Keratinocyte (primary cell): ENCODE results near the gene TUNAR. TPM values are rescaled to one million over a fixed set of nuclear protein-coding genes. Genes with fewer than 3 reads are reported as not detected.

Source experiments
- DNase-seq: peaks from one replicate; pipeline ENCODE4 v3.0.0-alpha.2; 2011; ENCODE audit warnings: low read depth, missing footprints, low spot score
- FAIRE-seq: peaks from 2 replicates; lab custom pipeline; 2011; peaks lifted over from hg19 to GRCh38; lab: Jason Lieb, UNC
- H2AFZ ChIP-seq: 2 replicates; pipeline ENCODE4 v1.6.0; 2012; ENCODE audit warnings: low read length, control low read depth, inconsistent platforms; ENCODE audit not compliant: control insufficient read depth
- H3K27ac ChIP-seq: 2 replicates; pipeline ENCODE4 v1.5.1; 2011; ENCODE audit warnings: low read length; ENCODE audit not compliant: control insufficient read depth, insufficient read depth
- H3K27me3 ChIP-seq: 3 replicates; pipeline ENCODE4 v1.6.0; 2011; ENCODE audit warnings: low read length; ENCODE audit not compliant: control insufficient read depth, insufficient read depth; ENCODE audit errors: extremely low read depth
- H3K36me3 ChIP-seq, 2 experiments: 2 replicates in 1 of 2; 3 replicates in 1 of 2; pipeline ENCODE4 v1.5.1; 2011; ENCODE audit warnings: low read length in 2 of 2, mild to moderate bottlenecking in 1 of 2; ENCODE audit not compliant: control insufficient read depth in 2 of 2, insufficient read depth in 2 of 2; ENCODE audit errors: extremely low read depth in 1 of 2
- H3K4me1 ChIP-seq: 3 replicates; pipeline ENCODE4 v1.5.1; 2011; ENCODE audit warnings: low read length; ENCODE audit not compliant: control insufficient read depth, insufficient read depth; ENCODE audit errors: extremely low read depth
- H3K4me2 ChIP-seq: 3 replicates; pipeline ENCODE4 v1.6.0; 2011; ENCODE audit warnings: low read depth, low read length; ENCODE audit not compliant: control insufficient read depth, insufficient read depth; ENCODE audit errors: extremely low read depth
- H3K4me3 ChIP-seq, 3 experiments: fragments of 200-600 bp in 1 of 3; sonication (generic) in 1 of 3; 2 replicates in 2 of 3; 3 replicates in 1 of 3; pipeline ENCODE4 v1.5.1; 2011 to 2016; ENCODE audit warnings: low read length in 3 of 3, mild to moderate bottlenecking in 3 of 3, control low read depth in 2 of 3, inconsistent platforms in 1 of 3, low read depth in 1 of 3, mixed read lengths in 1 of 3, mixed run types in 1 of 3, moderate library complexity in 1 of 3; ENCODE audit not compliant: control insufficient read depth in 2 of 3, insufficient read depth in 2 of 3; ENCODE audit errors: extremely low read depth in 1 of 3
- H3K79me2 ChIP-seq: 2 replicates; pipeline ENCODE4 v1.6.0; 2012; ENCODE audit warnings: low read length; ENCODE audit not compliant: control insufficient read depth, insufficient read depth
- H3K9ac ChIP-seq: 3 replicates; pipeline ENCODE4 v1.6.0; 2011; ENCODE audit warnings: low read length; ENCODE audit not compliant: control insufficient read depth, insufficient read depth; ENCODE audit errors: extremely low read depth
- H3K9me1 ChIP-seq: 3 replicates; pipeline ENCODE4 v1.6.0; 2011; ENCODE audit warnings: low read length; ENCODE audit not compliant: control insufficient read depth, insufficient read depth; ENCODE audit errors: extremely low read depth
- H3K9me3 ChIP-seq: 2 replicates; pipeline ENCODE4 v1.5.1; 2012; ENCODE audit warnings: low read depth, low read length; ENCODE audit not compliant: control insufficient read depth
- H4K20me1 ChIP-seq: 3 replicates; pipeline ENCODE4 v1.6.0; 2011; ENCODE audit warnings: low read length; ENCODE audit not compliant: control insufficient read depth, insufficient read depth; ENCODE audit errors: extremely low read depth
- EZH2 ChIP-seq: IDR thresholded peaks from one replicate; pipeline ENCODE4 v1.6.1; 2012; ENCODE audit warnings: inconsistent platforms, mild to moderate bottlenecking, low read length, moderate library complexity
- dilution Hi-C: fragments of 300-500 bp; cut with MboI; formaldehyde crosslinking; loops from one replicate; pipeline ENCODE4 v1.7.0; 2020; ENCODE audit warnings: low sequenced_read_pairs; ENCODE audit not compliant: extremely low pct_ligation_motif_present
- polyA plus RNA-seq, 5 experiments: library from polyadenylated mRNA; depleted of rRNA in 3 of 5; stranded (reverse) in 3 of 5; stranded (forward) in 1 of 5; unstranded in 1 of 5; fragments of >200 nt; gene quantifications; 1 replicate in 1 of 5; 2 replicates in 3 of 5; 3 replicates in 1 of 5; pipeline versions ENCODE4 v1.2.1 to v1.2.3, GENCODE V29; 2011 to 2012; ENCODE audit warnings: missing spikeins in 2 of 5, low read depth in 1 of 5, low replicate concordance in 1 of 5
- TF ChIP-seq, protein P1 (sequence below), 3 experiments: IDR thresholded peaks in 1 of 3; conservative IDR thresholded peaks in 1 of 3; optimal IDR thresholded peaks in 1 of 3; 2 replicates in 2 of 3; 3 replicates in 1 of 3; pipeline versions ENCODE3 to v1.5.1; 2011; ENCODE audit warnings: low read length in 3 of 3, mild to moderate bottlenecking in 3 of 3, moderate library complexity in 2 of 3, control low read depth in 1 of 3, inconsistent platforms in 1 of 3; ENCODE audit not compliant: insufficient read depth in 2 of 3; ENCODE audit errors: extremely low read depth in 1 of 3

The TUNAR gene
- polyA plus RNA-seq, 1 donor (not counting 4 experiments of a cell fraction or from before 2014, with no cell fraction given): not detected

DNA sequence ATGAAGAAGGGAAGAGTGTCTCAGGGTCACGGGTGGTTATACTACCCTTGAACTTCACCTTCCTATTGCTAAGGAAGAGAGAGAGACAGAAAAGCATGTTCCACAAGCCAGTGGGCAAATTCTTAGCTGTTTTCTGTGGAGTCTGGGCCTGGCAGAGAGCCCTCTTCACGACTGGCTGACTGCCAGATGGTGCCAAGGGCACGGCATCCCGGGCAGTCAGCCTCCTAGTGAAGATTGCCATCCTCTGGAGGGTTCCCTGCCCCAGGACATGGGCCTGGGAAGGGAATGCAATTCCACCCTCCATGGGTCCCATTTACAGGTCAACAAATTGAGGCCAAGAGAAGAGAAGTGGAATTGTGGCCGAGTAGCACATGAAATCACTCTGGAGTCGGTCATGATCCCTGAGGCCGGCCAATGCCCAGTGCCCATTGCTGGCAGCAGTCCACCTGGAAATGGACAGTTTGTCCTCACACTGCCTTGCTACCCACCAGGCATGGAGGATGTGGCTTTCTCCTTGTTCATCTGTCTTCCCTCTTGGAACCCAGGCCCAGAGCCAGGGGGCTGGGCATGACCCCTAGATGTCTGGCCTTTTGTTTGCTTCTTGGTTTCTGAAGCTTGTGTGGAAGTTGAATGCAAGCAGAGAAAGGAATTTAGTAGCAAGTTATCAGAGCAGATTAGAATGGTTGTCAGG, 9.9 kb downstream of the TUNAR start:
- Histone ChIP-seq H3K36me3 (no peaks in the 10 kb centered on the region), H3K79me2 (no peaks in the 10 kb centered on the region), H2AFZ (no peak overlapping the region), H4K20me1 (no peaks in the 10 kb centered on the region), H3K27ac (no peak overlapping the region), H3K27me3 (no peaks in the 10 kb centered on the region), H3K4me1 (no peaks in the 10 kb centered on the region), H3K4me2 (no peak overlapping the region), H3K9me3 (no peaks in the 10 kb centered on the region), H3K9ac (no peak overlapping the region), H3K9me1 (no peaks in the 10 kb centered on the region), H3K4me3 (no peak overlapping the region)
- TF ChIP-seq, protein P1, sequence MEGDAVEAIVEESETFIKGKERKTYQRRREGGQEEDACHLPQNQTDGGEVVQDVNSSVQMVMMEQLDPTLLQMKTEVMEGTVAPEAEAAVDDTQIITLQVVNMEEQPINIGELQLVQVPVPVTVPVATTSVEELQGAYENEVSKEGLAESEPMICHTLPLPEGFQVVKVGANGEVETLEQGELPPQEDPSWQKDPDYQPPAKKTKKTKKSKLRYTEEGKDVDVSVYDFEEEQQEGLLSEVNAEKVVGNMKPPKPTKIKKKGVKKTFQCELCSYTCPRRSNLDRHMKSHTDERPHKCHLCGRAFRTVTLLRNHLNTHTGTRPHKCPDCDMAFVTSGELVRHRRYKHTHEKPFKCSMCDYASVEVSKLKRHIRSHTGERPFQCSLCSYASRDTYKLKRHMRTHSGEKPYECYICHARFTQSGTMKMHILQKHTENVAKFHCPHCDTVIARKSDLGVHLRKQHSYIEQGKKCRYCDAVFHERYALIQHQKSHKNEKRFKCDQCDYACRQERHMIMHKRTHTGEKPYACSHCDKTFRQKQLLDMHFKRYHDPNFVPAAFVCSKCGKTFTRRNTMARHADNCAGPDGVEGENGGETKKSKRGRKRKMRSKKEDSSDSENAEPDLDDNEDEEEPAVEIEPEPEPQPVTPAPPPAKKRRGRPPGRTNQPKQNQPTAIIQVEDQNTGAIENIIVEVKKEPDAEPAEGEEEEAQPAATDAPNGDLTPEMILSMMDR (optimal IDR thresholded peaks at IDR 0.05 in 1 of 3, IDR thresholded peaks at IDR 0.05 in 1 of 3, conservative IDR thresholded peaks at IDR 0.05 in 1 of 3; ENCODE audit: extremely low read depth in 1 of 3, insufficient read depth in 2 of 3, low read length in 3 of 3): no peak
- TF ChIP-seq EZH2: no peak
- no peak for FAIRE-seq
- DNase-seq: no peak
- dilution Hi-C loops: no loop called here

DNA sequence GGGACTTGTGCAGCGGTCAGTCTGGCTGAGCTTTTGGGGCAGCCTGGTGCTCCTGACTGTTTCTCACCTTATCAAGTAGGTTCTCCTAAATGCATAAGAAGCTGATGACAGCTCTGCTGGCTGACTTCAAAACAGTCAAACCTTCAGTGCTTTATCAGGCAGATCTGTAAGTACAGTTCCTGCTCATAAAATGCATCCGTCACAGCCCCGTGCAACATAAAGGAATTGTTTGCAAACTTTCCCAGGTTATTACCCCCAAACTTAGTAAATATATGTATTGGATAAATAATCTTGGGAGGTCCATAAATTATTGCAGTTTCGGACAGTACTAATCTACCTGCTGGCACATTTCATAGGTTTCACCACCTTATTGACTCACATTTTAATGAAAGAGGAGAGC, 10.7 kb downstream of the TUNAR start:
- no peak overlapping the region for H2AFZ ChIP-seq
- no peak for DNase-seq
- no peaks in the 10 kb centered on the region for H3K9me1 ChIP-seq
- no peak for TF ChIP-seq EZH2
- TF ChIP-seq, protein P1 (optimal IDR thresholded peaks at IDR 0.05 in 1 of 3, IDR thresholded peaks at IDR 0.05 in 1 of 3, conservative IDR thresholded peaks at IDR 0.05 in 1 of 3; ENCODE audit: extremely low read depth in 1 of 3, insufficient read depth in 2 of 3, low read length in 3 of 3): no peak
- FAIRE-seq: no peak
- dilution Hi-C loops: no loop called here
- H3K36me3 ChIP-seq: no peaks in the 10 kb centered on the region
- no peaks in the 10 kb centered on the region for H4K20me1 ChIP-seq
- no peak overlapping the region for H3K4me2 ChIP-seq
- no peaks in the 10 kb centered on the region for H3K79me2 ChIP-seq
- no peaks in the 10 kb centered on the region for H3K27me3 ChIP-seq
- no peaks in the 10 kb centered on the region for H3K4me1 ChIP-seq
- no peaks in the 10 kb centered on the region for H3K9me3 ChIP-seq
- no peak overlapping the region for H3K4me3 ChIP-seq
- no peak overlapping the region for H3K27ac ChIP-seq
- no peak overlapping the region for H3K9ac ChIP-seq
